MG63 (cell line): Measurements from ENCODE around the gene P2RY8. TPM values are rescaled to one million over a fixed set of nuclear protein-coding genes. Genes with fewer than 3 reads are reported as not detected.
"Not testable (repeated sequence)": the region's sequence is repeated elsewhere in the genome, so short reads cannot be mapped to it uniquely, and the experiment has no call there.

Source experiments
- DNase-seq: peaks from one replicate; pipeline ENCODE4 v3.0.0-alpha.2; 2020
- H3K27me3 ChIP-seq: fragments of 250-450 bp; sonication (Bioruptor Pico); 2 replicates; pipeline ENCODE4 v1.5.1; 2020; ENCODE audit warnings: mild to moderate bottlenecking, moderate library complexity
- H3K36me3 ChIP-seq: fragments of 250-450 bp; sonication (Bioruptor Pico); 2 replicates; pipeline ENCODE4 v1.5.1; 2020; ENCODE audit warnings: mild to moderate bottlenecking, moderate library complexity
- H3K4me3 ChIP-seq: fragments of 250-450 bp; sonication (Bioruptor Pico); 2 replicates; pipeline ENCODE4 v1.5.1; 2020; ENCODE audit warnings: mild to moderate bottlenecking, moderate library complexity
- H3K9me3 ChIP-seq: fragments of 250-450 bp; sonication (Bioruptor Pico); 2 replicates; pipeline ENCODE4 v1.5.1; 2020; ENCODE audit warnings: mild to moderate bottlenecking, moderate library complexity
- total RNA-seq: library from RNA; depleted of rRNA; stranded (reverse); fragments of >200 nt; shearing (Covaris generic); gene quantifications from 2 replicates; pipeline ENCODE4 v1.2.3, GENCODE V29; 2014; ENCODE audit warnings: low replicate concordance

The P2RY8 gene
- total RNA-seq, 1 experiment from 2014 or later: not detected

GRCh38 chrX:1449036-1449822 lies 87.8 kb downstream of the P2RY8 start:
- DNase-seq: no peak
- peaks cover 29% of the 10 kb centered on the region for H3K9me3 ChIP-seq
- H3K4me3 ChIP-seq: no peak overlapping the region
- peaks cover 28% of the 10 kb centered on the region for H3K36me3 ChIP-seq
- H3K27me3 ChIP-seq: no peaks in the 10 kb centered on the region

- Histone ChIP-seq H3K9me3 (peaks cover 30% of the 10 kb centered on the region), H3K36me3 (peaks cover 29% of the 10 kb centered on the region)
- H3K27me3 ChIP-seq, DNase-seq, H3K4me3 ChIP-seq: not testable (repeated sequence)
Observed at GRCh38 chrX:1448573-1449001, 88.4 kb downstream of the P2RY8 start.

GRCh38 chrX:1447969-1448572 lies 88.9 kb downstream of the P2RY8 start:
- not testable (repeated sequence) for H3K27me3 ChIP-seq, H3K4me3 ChIP-seq, DNase-seq
- Histone ChIP-seq H3K36me3 (peaks cover 29% of the 10 kb centered on the region), H3K9me3 (peaks cover 30% of the 10 kb centered on the region)

DNA sequence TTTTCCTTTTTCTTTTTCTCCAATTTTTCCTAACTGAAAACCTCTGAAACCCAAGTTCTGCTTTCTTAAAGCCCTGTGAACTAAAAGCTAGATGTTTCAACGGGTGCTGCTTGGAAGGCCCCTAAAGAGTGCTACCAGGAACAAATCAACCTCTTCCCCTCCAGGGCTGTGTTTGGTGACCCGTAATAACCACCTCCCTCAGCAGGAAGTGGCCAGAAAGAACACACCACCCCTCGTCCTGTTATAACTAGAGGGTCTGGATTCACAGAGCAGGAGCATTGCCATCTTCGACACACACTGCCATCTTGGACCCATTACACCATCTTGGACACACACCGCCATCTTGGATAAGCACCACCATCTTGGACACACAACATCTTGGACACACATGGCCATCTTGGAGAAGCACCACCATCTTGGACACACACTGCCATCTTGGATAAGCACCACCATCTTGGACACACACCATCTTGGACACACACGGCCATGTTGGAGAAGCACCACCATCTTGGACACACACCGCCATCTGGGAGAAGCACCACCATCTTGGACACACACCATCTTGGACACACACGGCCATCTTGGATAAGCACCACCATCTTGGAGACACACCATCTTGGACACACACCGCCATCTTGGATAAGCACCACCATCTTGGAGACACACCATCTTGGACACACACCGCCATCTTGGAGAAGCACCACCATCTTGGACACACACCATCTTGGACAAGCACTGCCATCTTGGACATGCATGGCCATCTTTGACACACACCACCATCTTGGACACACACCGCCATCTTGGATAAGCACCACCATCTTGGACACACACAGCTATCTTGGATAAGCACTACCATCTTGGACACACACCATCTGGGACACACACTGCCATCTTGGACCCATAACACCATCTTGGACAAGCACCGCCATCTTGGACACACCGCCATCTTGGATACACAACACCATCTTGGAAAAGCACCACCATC lies 89.7 kb downstream of the P2RY8 start:
- H3K4me3 ChIP-seq, H3K27me3 ChIP-seq, DNase-seq: not testable (repeated sequence)
- H3K36me3 ChIP-seq: peaks cover 34% of the 10 kb centered on the region
- peaks cover 30% of the 10 kb centered on the region for H3K9me3 ChIP-seq

- no peak for DNase-seq
- Histone ChIP-seq H3K9me3 (peaks cover 30% of the 10 kb centered on the region), H3K36me3 (peaks cover 38% of the 10 kb centered on the region), H3K27me3 (no peaks in the 10 kb centered on the region), H3K4me3 (no peak overlapping the region)
Observed at GRCh38 chrX:1444561-1445500, 92.2 kb downstream of the P2RY8 start.

DNA sequence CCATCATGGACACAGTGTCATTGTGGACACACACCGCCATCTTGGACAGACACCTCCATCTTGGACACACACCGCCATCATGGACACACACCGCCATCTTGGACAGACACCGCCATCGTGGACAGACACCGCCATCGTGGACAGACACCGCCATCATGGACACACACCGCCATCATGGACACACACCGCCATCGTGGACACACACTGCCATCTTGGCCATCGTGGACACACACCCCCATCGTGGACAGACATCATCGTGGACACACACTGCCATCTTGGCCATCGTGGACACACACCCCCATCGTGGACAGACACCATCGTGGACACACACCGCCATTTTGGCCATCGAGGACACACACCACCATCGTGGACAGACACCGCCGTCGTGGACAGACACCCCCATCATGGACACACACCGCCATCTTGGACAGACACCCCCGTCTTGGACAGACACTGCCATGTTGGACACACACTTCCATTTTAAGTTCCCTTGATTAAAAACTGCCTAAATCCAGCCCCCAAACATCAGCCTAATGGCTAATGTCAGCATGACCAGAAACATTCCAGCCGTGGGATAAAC lies 93.4 kb downstream of the P2RY8 start:
- Histone ChIP-seq H3K36me3 (peaks cover 39% of the 10 kb centered on the region), H3K4me3 (no peak overlapping the region), H3K9me3 (peaks cover 25% of the 10 kb centered on the region), H3K27me3 (no peaks in the 10 kb centered on the region)
- no peak for DNase-seq

GRCh38 chrX:1442724-1443367 lies 94.1 kb downstream of the P2RY8 start:
- no peaks in the 10 kb centered on the region for H3K27me3 ChIP-seq
- peaks cover 41% of the 10 kb centered on the region for H3K36me3 ChIP-seq
- H3K9me3 ChIP-seq: peaks cover 24% of the 10 kb centered on the region
- DNase-seq: no peak
- H3K4me3 ChIP-seq: no peak overlapping the region

GRCh38 chrX:1442016-1442665 lies 94.8 kb downstream of the P2RY8 start:
- H3K4me3 ChIP-seq: no peak overlapping the region
- peaks cover 41% of the 10 kb centered on the region for H3K36me3 ChIP-seq
- DNase-seq: no peak
- peaks cover 24% of the 10 kb centered on the region for H3K9me3 ChIP-seq
- no peaks in the 10 kb centered on the region for H3K27me3 ChIP-seq

- peaks cover 39% of the 10 kb centered on the region for H3K36me3 ChIP-seq
- H3K4me3 ChIP-seq: no peak overlapping the region
- no peak for DNase-seq
- H3K27me3 ChIP-seq: no peaks in the 10 kb centered on the region
- H3K9me3 ChIP-seq: peaks cover 12% of the 10 kb centered on the region
Observed at GRCh38 chrX:1440506-1440905, 96.5 kb downstream of the P2RY8 start.

DNA sequence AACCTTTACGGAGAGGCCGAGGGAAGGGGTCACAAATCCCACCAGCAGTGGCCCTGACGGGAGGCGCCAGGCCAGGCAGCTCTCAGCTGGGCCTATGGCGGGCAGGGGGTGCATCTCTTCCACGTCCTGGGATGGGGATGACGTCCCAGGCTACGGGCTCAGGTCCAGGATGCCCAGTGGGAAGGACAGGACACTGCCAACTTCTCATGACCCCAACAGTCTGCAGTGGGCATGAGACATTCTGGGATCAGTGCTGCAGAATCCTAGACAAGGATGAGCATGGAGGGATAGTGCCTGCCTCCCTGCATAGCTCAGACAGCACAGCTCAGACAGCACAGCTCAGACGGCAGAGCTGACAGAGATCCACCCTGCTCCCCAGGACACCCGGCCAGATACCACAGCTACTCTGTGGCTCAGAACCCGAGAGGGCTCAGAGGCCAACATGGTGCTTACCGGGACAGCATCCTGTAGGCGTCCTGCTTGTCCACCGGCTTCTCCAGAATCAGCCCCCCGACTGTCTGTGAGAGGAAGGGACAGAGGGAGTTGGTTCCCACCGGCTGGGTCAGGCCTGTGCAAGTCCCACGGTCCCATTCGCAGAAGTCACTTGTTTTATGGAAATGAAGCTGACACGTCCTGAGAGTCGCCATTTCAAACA lies 101.6 kb downstream of the P2RY8 start:
- no peak for DNase-seq
- Histone ChIP-seq H3K9me3 (no peaks in the 10 kb centered on the region), H3K4me3 (no peak overlapping the region), H3K36me3 (peaks cover 29% of the 10 kb centered on the region), H3K27me3 (no peaks in the 10 kb centered on the region)

DNA sequence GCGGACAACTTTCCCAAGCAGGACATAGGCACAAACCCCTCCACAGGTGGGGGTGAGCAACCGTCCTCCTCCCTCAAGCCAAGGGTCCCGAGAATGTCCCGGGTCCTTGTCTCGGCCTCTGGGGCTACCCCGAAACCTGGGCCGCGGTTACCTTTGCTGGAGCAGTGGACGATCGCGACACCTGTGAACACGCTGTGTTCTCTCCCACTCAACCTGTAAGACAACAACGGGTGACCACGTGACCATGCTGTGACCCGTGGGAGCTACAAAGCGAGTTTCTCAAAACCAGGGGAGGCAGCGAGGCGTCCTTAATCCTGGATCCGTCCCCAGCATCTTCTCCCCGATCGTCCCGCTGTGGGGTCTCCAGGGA lies 102.1 kb downstream of the P2RY8 start:
- Histone ChIP-seq H3K9me3 (no peaks in the 10 kb centered on the region), H3K4me3 (no peak overlapping the region), H3K27me3 (no peaks in the 10 kb centered on the region), H3K36me3 (peaks cover 31% of the 10 kb centered on the region)
- DNase-seq: no peak

- DNase-seq: no peak
- no peak overlapping the region for H3K4me3 ChIP-seq
- H3K9me3 ChIP-seq: no peaks in the 10 kb centered on the region
- peaks cover 28% of the 10 kb centered on the region for H3K36me3 ChIP-seq
- H3K27me3 ChIP-seq: no peaks in the 10 kb centered on the region
Observed at GRCh38 chrX:1433646-1434357, 103.2 kb downstream of the P2RY8 start.

GRCh38 chrX:1430451-1430850 lies 106.5 kb downstream of the P2RY8 start:
- no peaks in the 10 kb centered on the region for H3K27me3 ChIP-seq
- no peak overlapping the region for H3K4me3 ChIP-seq
- peaks cover 40% of the 10 kb centered on the region for H3K36me3 ChIP-seq

DNA sequence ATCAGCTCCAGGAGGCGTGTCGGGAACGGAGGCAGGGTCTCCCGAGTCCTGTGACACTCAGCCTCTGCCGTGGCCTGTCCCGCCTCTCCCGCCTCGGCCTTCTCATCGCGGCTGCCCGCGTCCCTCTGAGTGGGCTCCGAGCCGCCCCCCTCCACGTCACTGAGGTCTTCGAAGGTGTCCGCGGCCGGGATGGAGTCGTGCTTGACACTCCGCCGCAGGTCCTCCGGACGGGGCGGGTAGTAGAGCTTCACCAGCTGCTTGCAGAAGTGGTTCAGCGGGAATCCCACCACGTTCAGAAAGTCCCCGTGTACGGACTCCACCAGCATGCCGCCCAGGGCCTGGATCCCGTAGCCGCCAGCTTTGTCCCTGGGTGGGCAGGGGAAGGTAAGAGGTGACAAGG lies 109.2 kb downstream of the P2RY8 start:
- no peak for DNase-seq
- Histone ChIP-seq H3K4me3 (no peak overlapping the region), H3K27me3 (no peaks in the 10 kb centered on the region), H3K36me3 (peaks cover 49% of the 10 kb centered on the region), H3K9me3 (peaks cover 10% of the 10 kb centered on the region)

More at GRCh38 chrX:1430451-1430850, 106.5 kb downstream of the P2RY8 start:
- no peak for DNase-seq
- no peaks in the 10 kb centered on the region for H3K9me3 ChIP-seq
